ENCODE results near the gene FLNC.

FLNC gene

GRCh38 chr7:128899392-128899791 is 69.2 kb downstream of the FLNC start:
- no peaks in the 10 kb centered on the region for H3K36me3 ChIP-seq (replicated peaks)
- DNase-seq: no peak
- no peak overlapping the region for H3K4me3 ChIP-seq (ENCODE audit: low read depth, low read length)
- no peak for TF ChIP-seq CTCF (IDR thresholded peaks at IDR 0.05; ENCODE audit: low read depth, low read length, missing control alignments)
- no peak overlapping the region for H3K27ac ChIP-seq
- H3K27me3 ChIP-seq (replicated peaks): no peaks in the 10 kb centered on the region
- in situ Hi-C loops (cut with HindIII; ENCODE audit: low pct_ligation_motif_present, low sequenced_read_pairs): no loop called here

- Histone ChIP-seq H3K27ac (no peak overlapping the region), H3K36me3 (replicated peaks) (no peaks in the 10 kb centered on the region), H3K4me3 (ENCODE audit: low read depth, low read length) (no peak overlapping the region), H3K27me3 (replicated peaks) (no peaks in the 10 kb centered on the region)
- no peak for DNase-seq
- in situ Hi-C loops (cut with HindIII; ENCODE audit: low pct_ligation_motif_present, low sequenced_read_pairs): loop anchor here (25.0 kb wide), 1 partner anchor 187 kb away; no protein-coding TSS in a partner anchor
- no peak for TF ChIP-seq CTCF (IDR thresholded peaks at IDR 0.05; ENCODE audit: low read depth, low read length, missing control alignments)
These were observed 70.0 kb downstream of the FLNC start for GRCh38 chr7:128900237-128900636.

- no peak for TF ChIP-seq CTCF (IDR thresholded peaks at IDR 0.05; ENCODE audit: low read depth, low read length, missing control alignments)
- no peaks in the 10 kb centered on the region for H3K27me3 ChIP-seq (replicated peaks)
- no peak overlapping the region for H3K4me3 ChIP-seq (ENCODE audit: low read depth, low read length)
- in situ Hi-C loops (cut with HindIII; ENCODE audit: low pct_ligation_motif_present, low sequenced_read_pairs): loop anchor here (25.0 kb wide), 1 partner anchor 184 kb away; no protein-coding TSS in a partner anchor
- peak; percentile 6 for DNase-seq
- H3K27ac ChIP-seq: no peak overlapping the region
- no peaks in the 10 kb centered on the region for H3K36me3 ChIP-seq (replicated peaks)
These were observed 72.8 kb downstream of the FLNC start for GRCh38 chr7:128902761-128903585.

- Histone ChIP-seq H3K4me3 (ENCODE audit: low read depth, low read length) (no peak overlapping the region), H3K27ac (no peak overlapping the region), H3K36me3 (replicated peaks) (no peaks in the 10 kb centered on the region), H3K27me3 (replicated peaks) (no peaks in the 10 kb centered on the region)
- no peak for TF ChIP-seq CTCF (IDR thresholded peaks at IDR 0.05; ENCODE audit: low read depth, low read length, missing control alignments)
- no peak for DNase-seq
- in situ Hi-C loops (cut with HindIII; ENCODE audit: low pct_ligation_motif_present, low sequenced_read_pairs): loop anchor here (25.0 kb wide), 1 partner anchor 184 kb away; no protein-coding TSS in a partner anchor
These were observed 73.6 kb downstream of the FLNC start for GRCh38 chr7:128903621-128904361.

GRCh38 chr7:128904381-128905197 is 74.4 kb downstream of the FLNC start:
- in situ Hi-C loops (cut with HindIII; ENCODE audit: low pct_ligation_motif_present, low sequenced_read_pairs): loop anchor here (25.0 kb wide), 1 partner anchor 183 kb away; no protein-coding TSS in a partner anchor
- H3K4me3 ChIP-seq (ENCODE audit: low read depth, low read length): no peak overlapping the region
- no peak overlapping the region for H3K27ac ChIP-seq
- H3K36me3 ChIP-seq (replicated peaks): no peaks in the 10 kb centered on the region
- peak; percentile 67 for TF ChIP-seq CTCF (IDR thresholded peaks at IDR 0.05; ENCODE audit: low read depth, low read length, missing control alignments)
- peaks cover under 1% of the 10 kb centered on the region for H3K27me3 ChIP-seq (replicated peaks)
- DNase-seq: peak; percentile 40
